H1 (cell line): ENCODE results near the gene LARP4B. TPM values are rescaled to one million over a fixed set of nuclear protein-coding genes. Genes with fewer than 3 reads are reported as not detected.

Experiments used
- BCL11A ChIP-seq, 2 experiments: IDR thresholded peaks; one replicate each; pipeline ENCODE4 v1.6.1; 2011; ENCODE audit warnings: low read depth in 2 of 2, low read length in 2 of 2, mild to moderate bottlenecking in 2 of 2
- CHD7 ChIP-seq: fragments of 300-600 bp; sonication (generic); IDR thresholded peaks from 2 replicates; pipeline ENCODE4 v1.7.1; 2012; ENCODE audit warnings: low read length, moderate library complexity, mild to moderate bottlenecking, inconsistent platforms; ENCODE audit not compliant: insufficient replicate concordance
- EGR1 ChIP-seq: IDR thresholded peaks from 2 replicates; pipeline ENCODE4 v1.6.1; 2011; ENCODE audit warnings: low read depth, low read length, borderline replicate concordance
- HDAC6 ChIP-seq: IDR thresholded peaks from one replicate; pipeline ENCODE4 v1.7.1; 2012; ENCODE audit warnings: low read depth, mild to moderate bottlenecking, inconsistent platforms, low read length, moderate library complexity
- JUND ChIP-seq: IDR thresholded peaks from 2 replicates; pipeline ENCODE4 v1.6.1; 2011; ENCODE audit warnings: mild to moderate bottlenecking, improper control_type of control experiment, low read length
- RXRA ChIP-seq: IDR thresholded peaks from 2 replicates; pipeline ENCODE4 v1.6.1; 2011; ENCODE audit warnings: low read depth, mild to moderate bottlenecking, low read length, moderate library complexity; ENCODE audit not compliant: insufficient read depth
- SAP30 ChIP-seq: fragments of 300-600 bp; sonication (generic); IDR thresholded peaks from 2 replicates; pipeline ENCODE4 v1.7.1; 2012; ENCODE audit warnings: low read length, moderate library complexity, mild to moderate bottlenecking, inconsistent platforms; ENCODE audit not compliant: insufficient read depth, insufficient replicate concordance
- SIX5 ChIP-seq: IDR thresholded peaks from 2 replicates; pipeline ENCODE4 v1.6.1; 2011; ENCODE audit warnings: mild to moderate bottlenecking, low read depth, low read length
- SRF ChIP-seq: IDR thresholded peaks from 2 replicates; pipeline ENCODE4 v1.6.1; 2011; ENCODE audit warnings: mild to moderate bottlenecking, low read depth, low read length, moderate library complexity
- SUZ12 ChIP-seq: fragments of 200-600 bp; sonication (generic); IDR thresholded peaks from 2 replicates; pipeline ENCODE4 v1.6.1; 2012; ENCODE audit warnings: mild to moderate bottlenecking, inconsistent platforms, low read length, moderate library complexity, mixed read lengths
- TAF7 ChIP-seq: optimal IDR thresholded peaks from 2 replicates; pipeline ENCODE3; 2011; ENCODE audit warnings: low read depth, mild to moderate bottlenecking, inconsistent platforms, low read length, moderate library complexity, borderline replicate concordance
- polyA plus RNA-seq, 7 experiments: library from polyadenylated mRNA; depleted of rRNA in 3 of 7; stranded (reverse) in 5 of 7; unstranded in 2 of 7; fragments of >200 nt in 5 of 7; fragments of 200-250 nt in 2 of 7; gene quantifications; 1 replicate in 5 of 7; 2 replicates in 1 of 7; 4 replicates in 1 of 7; pipeline versions ENCODE4 v1.2.1 to v1.2.3, GENCODE V29; 2011 to 2013; ENCODE audit warnings: missing spikeins in 2 of 7, mixed read lengths in 2 of 7
- total RNA-seq: library from RNA; stranded (reverse); fragmentation: NEBNext Ultra II Directional; extraction: Animal tissue kit (Norgen Biotek cat#: 25700); gene quantifications from 2 replicates; pipeline ENCODE4 v1.2.1, GENCODE V29; 2021

The LARP4B gene
- total and polyA plus RNA-seq, 2 of the 8 experiments (the other 6 are each of a cell fraction or from before 2014, with no cell fraction given), result 20.1 to 78.6 TPM

GRCh38 chr10:792083-792791 is 139.3 kb downstream of the LARP4B start (continued):
- no peak for TF ChIP-seq CHD7
- no peak for TF ChIP-seq SUZ12
- TF ChIP-seq HDAC6, result no peak
- no peak for TF ChIP-seq EGR1
- no peak for TF ChIP-seq RXRA
- TF ChIP-seq SRF, result no peak
- TF ChIP-seq TAF7, result no peak
- TF ChIP-seq SIX5, result no peak
- no peak for TF ChIP-seq SAP30
- no peak for TF ChIP-seq BCL11A (IDR thresholded peaks at IDR 0.05; ENCODE audit: low read depth in 2 of 2, low read length in 2 of 2)
- no peak for TF ChIP-seq JUND
